Right lung (tissue), 10 donors: ENCODE data around the gene ACY1. TPM values are rescaled to one million over a fixed set of nuclear protein-coding genes. Genes with fewer than 3 reads are reported as not detected.

Experiments
- DNase-seq, 2 donors: peaks; one replicate each; pipeline ENCODE4 v3.0.0-alpha.2; 2013
- long read RNA-seq, 8 donors: transcript quantifications; one replicate each; lab custom pipeline, GENCODE V29; 2026
- polyA plus RNA-seq, 5 donors: library from polyadenylated mRNA; unstranded; fragments of 120-200 nt; gene quantifications; one replicate each; pipeline versions ENCODE4 v1.2.1 to v1.2.3, GENCODE V29; 2013; ENCODE audit warnings: inconsistent platforms in 1 of 5, low replicate concordance in 1 of 5; ENCODE audit not compliant: insufficient read length in 5 of 5, insufficient read depth in 1 of 5

ACY1 gene
- polyA plus RNA-seq, result 10 to 100 TPM; 28.7 to 43.1 (median 37.4) TPM
- long read RNA-seq, donor 1, transcript ACY1-215 (15 exons, 1,684 nt), result major isoform, 9 of 20 reads
- long read RNA-seq, donor 1, partial matches to known transcripts, result 0 of 20 reads
- long read RNA-seq, donor 1, other reads (novel, unspliced or antisense), result 0 of 20 reads
- long read RNA-seq, donor 2, transcript ACY1-215 (15 exons, 1,684 nt), result major isoform, 10 of 15 reads
- long read RNA-seq, donor 2, partial matches to known transcripts, result 0 of 15 reads
- long read RNA-seq, donor 2, other reads (novel, unspliced or antisense), result 0 of 15 reads
- long read RNA-seq, donor 3, transcript ACY1-215 (15 exons, 1,684 nt), result major isoform, 8 of 14 reads
- long read RNA-seq, donor 3, partial matches to known transcripts, result 0 of 14 reads
- long read RNA-seq, donor 3, other reads (novel, unspliced or antisense), result 0 of 14 reads
- long read RNA-seq, donor 4, transcript ACY1-215 (15 exons, 1,684 nt), result major isoform, 6 of 12 reads
- long read RNA-seq, donor 4, partial matches to known transcripts, result 0 of 12 reads
- long read RNA-seq, donor 4, other reads (novel, unspliced or antisense), result 0 of 12 reads
- long read RNA-seq, donor 5, transcript ACY1-215 (15 exons, 1,684 nt), result major isoform, 6 of 10 reads
- long read RNA-seq, donor 5, partial matches to known transcripts, result 0 of 10 reads
- long read RNA-seq, donor 5, other reads (novel, unspliced or antisense), result 0 of 10 reads
- long read RNA-seq, donor 6, transcript ACY1-215 (15 exons, 1,684 nt), result major isoform, 10 of 16 reads
- long read RNA-seq, donor 6, partial matches to known transcripts, result 0 of 16 reads
- long read RNA-seq, donor 6, other reads (novel, unspliced or antisense), result 0 of 16 reads
- long read RNA-seq, donor 7, transcript ACY1-215 (15 exons, 1,684 nt), result major isoform, 9 of 16 reads
- long read RNA-seq, donor 7, partial matches to known transcripts, result 0 of 16 reads
- long read RNA-seq, donor 7, other reads (novel, unspliced or antisense), result 0 of 16 reads
- long read RNA-seq, donor 8, partial matches to known transcripts, result 391 of 1,377 reads
- long read RNA-seq, donor 8, other reads (novel, unspliced or antisense), result 977 of 1,377 reads

- DNase-seq, result peak; percentile 90 to 91
Observed at GRCh38 chr3:51982838-51983577, at the start of gene ACY1. Gene ACY1 (plus strand): TSS chr3:51983535. CDS start chr3:51984065, 530 bp downstream.

GRCh38 chr3:51934139-51934850 is 49.0 kb upstream of the ACY1 start:
- DNase-seq, result no peak

GRCh38 chr3:51934991-51935885 is 48.1 kb upstream of the ACY1 start:
- no peak for DNase-seq

GRCh38 chr3:51935886-51936755 is 47.2 kb upstream of the ACY1 start:
- no peak for DNase-seq

- DNase-seq, result no peak
Observed at GRCh38 chr3:51937014-51937413, 46.3 kb upstream of the ACY1 start.

GRCh38 chr3:51937611-51938450 is 45.5 kb upstream of the ACY1 start:
- no peak for DNase-seq

- no peak for DNase-seq
Observed at GRCh38 chr3:51938780-51939425, 44.4 kb upstream of the ACY1 start.

- DNase-seq, result peak in 1 of 2 donors; percentile 23
Observed at GRCh38 chr3:51940648-51941462, 42.5 kb upstream of the ACY1 start.

- no peak for DNase-seq
Observed at GRCh38 chr3:51941463-51941797, 41.9 kb upstream of the ACY1 start.

- DNase-seq, result peak; percentile 100
Observed at GRCh38 chr3:51941798-51942602, 41.3 kb upstream of the ACY1 start, which contains the start of the genes PARP3 and RRP9. Gene PARP3 (plus strand): TSS chr3:51942363. CDS start chr3:51943356, 993 bp downstream. Gene RRP9 (minus strand): TSS chr3:51941904. CDS start chr3:51941867, 37 bp downstream.

GRCh38 chr3:51942603-51943450 is 40.5 kb upstream of the ACY1 start:
- DNase-seq, result peak in 1 of 2 donors; percentile 25

GRCh38 chr3:51943451-51944391 is 39.6 kb upstream of the ACY1 start:
- no peak for DNase-seq

GRCh38 chr3:51944451-51945021 is 38.8 kb upstream of the ACY1 start:
- DNase-seq, result no peak
